Epithelial cell of proximal tubule (primary cell): ENCODE measurements around the gene MRAP. TPM values are rescaled to one million over a fixed set of nuclear protein-coding genes. Genes with fewer than 3 reads are reported as not detected.

ENCODE experiments used
- DNase-seq: peaks from one replicate; pipeline ENCODE4 v3.0.0-alpha.2; 2011; ENCODE audit warnings: low read depth
- H3K4me3 ChIP-seq: 2 replicates; pipeline ENCODE4 v1.5.1; 2011; ENCODE audit warnings: low read depth, mild to moderate bottlenecking, low read length
- total RNA-seq: library from RNA; depleted of rRNA; stranded (reverse); fragments of >200 nt; gene quantifications from 2 replicates; pipeline ENCODE4 v1.2.3, GENCODE V29; 2015
- TF ChIP-seq, protein P1 (sequence below): conservative IDR thresholded peaks from 2 replicates; pipeline ENCODE4 v1.5.1; 2012; ENCODE audit warnings: low read depth, mild to moderate bottlenecking, low read length

The MRAP gene
- total RNA-seq, 1 donor from 2014 or later: not detected

DNA sequence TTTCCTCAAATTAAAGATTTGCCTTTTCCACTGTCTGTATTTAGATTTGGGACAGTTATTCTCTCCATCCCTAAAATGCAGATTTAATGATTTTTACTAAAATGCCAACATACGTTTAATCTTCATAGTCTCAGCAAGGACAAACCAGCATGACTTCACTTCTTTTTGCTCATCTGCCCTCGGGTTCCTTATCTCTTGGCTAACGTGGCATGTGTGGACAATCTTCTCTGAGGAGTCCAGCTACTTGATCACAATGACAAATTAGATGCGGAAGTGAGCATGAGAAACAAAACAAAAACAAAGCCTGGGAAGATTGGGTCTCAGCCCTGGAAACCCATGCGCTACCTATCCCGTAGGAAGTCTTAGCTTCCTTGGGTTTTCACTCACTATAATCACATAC, 1.0 kb downstream of the MRAP start:
- H3K4me3 ChIP-seq: no peak overlapping the region
- DNase-seq: no peak
- TF ChIP-seq, protein P1, sequence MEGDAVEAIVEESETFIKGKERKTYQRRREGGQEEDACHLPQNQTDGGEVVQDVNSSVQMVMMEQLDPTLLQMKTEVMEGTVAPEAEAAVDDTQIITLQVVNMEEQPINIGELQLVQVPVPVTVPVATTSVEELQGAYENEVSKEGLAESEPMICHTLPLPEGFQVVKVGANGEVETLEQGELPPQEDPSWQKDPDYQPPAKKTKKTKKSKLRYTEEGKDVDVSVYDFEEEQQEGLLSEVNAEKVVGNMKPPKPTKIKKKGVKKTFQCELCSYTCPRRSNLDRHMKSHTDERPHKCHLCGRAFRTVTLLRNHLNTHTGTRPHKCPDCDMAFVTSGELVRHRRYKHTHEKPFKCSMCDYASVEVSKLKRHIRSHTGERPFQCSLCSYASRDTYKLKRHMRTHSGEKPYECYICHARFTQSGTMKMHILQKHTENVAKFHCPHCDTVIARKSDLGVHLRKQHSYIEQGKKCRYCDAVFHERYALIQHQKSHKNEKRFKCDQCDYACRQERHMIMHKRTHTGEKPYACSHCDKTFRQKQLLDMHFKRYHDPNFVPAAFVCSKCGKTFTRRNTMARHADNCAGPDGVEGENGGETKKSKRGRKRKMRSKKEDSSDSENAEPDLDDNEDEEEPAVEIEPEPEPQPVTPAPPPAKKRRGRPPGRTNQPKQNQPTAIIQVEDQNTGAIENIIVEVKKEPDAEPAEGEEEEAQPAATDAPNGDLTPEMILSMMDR: no peak

DNA sequence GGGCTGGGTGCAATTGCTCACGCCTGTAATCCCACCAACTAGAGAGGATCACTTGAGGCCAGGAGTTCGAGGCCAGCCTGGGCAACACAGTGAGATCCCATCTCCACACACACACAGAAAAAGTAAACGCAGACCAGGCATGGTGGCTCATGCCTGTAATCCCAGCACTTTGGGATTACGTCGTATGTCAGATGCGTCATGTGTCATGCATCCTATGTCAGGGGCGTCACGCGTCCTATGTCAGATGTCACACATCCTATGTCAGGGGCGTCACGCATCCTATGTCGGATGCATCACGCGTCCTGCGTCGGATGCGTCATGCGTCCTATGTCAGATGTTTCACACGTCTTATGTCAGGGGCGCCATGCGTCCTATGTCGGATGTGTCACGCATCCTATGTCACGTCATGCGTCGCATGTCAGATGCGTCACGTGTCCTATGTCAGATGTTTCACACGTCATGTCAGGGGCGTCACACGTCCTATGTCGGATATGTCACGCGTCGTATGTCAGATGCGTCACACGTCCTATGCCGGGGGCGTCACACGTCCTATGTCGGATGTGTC, 1.5 kb downstream of the MRAP start:
- DNase-seq: no peak
- TF ChIP-seq, protein P1: no peak

DNA sequence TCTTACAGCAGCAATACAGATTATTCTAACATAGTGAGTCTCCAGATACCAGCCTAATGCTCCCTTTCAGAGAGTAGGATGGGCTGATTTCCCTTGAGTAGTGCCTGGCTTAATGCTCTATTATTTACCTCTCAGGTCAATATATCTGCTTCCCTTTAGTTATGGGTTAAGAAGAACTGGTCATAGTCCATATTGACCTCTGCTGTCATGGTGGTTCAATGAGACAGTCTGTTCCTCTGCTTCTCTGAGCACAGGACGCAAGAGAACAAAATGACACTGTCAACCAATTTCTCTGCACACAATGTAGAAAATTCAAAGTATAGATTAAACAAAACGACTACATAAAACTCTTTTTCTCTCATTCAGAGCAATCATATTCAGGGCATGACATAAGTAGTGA, 2.9 kb downstream of the MRAP start:
- no peak for DNase-seq
- TF ChIP-seq, protein P1: no peak

More for the DNA sequence above, 1.5 kb downstream of the MRAP start:
- no peak overlapping the region for H3K4me3 ChIP-seq

DNA sequence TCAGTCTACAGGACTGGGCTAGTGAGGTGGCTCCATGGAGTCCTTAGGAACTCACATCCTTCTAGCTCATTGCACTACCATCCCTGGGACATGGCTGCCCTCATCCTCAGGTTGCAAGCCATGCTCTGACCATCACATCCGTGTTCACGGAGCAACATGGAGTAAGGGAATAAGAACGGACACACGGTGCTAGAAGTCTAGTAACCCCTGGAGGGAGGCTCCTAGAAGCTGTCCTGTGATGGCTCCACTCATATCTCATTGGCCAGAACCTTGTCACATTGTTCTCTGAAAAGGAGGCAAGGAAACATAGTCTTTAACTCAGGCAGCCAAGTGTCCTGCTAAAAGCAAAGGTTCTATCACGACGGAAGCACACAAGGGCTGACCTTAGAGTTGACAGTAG, 3.9 kb downstream of the MRAP start:
- H3K4me3 ChIP-seq: no peak overlapping the region
- DNase-seq: no peak
- TF ChIP-seq, protein P1: no peak

More for the DNA sequence above, 2.9 kb downstream of the MRAP start:
- H3K4me3 ChIP-seq: no peak overlapping the region

DNA sequence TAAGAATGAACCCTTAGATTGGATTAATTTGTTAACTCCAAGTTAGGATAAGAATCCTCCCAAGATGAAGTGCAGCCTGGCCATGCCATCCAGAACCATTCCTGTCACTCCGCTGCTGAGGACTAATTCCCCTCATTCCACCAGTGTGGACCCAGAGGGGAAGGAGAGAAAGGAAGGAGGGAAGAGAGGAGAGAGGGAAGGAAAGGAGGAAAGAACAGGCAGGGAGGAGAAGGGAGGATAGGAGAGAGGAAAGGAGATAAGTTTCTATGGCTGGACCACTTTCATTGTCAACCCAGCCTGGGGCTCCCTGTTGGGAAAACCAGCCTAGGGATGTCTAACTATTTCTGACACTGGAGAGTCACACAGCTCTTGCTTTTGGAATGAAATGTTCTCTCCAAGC, 4.7 kb downstream of the MRAP start:
- no peak for DNase-seq
- no peak overlapping the region for H3K4me3 ChIP-seq
- TF ChIP-seq, protein P1: no peak

DNA sequence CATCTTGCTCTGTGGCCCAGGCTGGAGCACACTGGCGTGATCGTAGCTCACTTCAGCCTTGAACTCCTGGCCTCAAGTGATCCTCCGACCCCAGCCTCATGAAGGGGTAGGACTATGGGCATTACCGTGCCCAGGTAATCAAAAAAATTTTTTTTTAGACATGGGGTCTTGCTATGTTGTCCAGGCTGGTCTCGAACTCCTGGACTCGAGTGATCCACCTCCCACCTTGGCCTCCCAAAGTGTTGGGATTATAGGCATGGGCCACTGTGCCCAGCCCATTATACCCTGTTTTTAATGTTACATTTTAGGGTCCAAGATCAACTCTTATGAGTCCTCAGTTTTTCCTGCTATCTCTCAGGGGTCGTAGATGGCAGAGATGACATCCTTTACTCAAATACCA, 6.3 kb downstream of the MRAP start:
- DNase-seq: no peak
- H3K4me3 ChIP-seq: no peak overlapping the region
- TF ChIP-seq, protein P1: no peak

DNA sequence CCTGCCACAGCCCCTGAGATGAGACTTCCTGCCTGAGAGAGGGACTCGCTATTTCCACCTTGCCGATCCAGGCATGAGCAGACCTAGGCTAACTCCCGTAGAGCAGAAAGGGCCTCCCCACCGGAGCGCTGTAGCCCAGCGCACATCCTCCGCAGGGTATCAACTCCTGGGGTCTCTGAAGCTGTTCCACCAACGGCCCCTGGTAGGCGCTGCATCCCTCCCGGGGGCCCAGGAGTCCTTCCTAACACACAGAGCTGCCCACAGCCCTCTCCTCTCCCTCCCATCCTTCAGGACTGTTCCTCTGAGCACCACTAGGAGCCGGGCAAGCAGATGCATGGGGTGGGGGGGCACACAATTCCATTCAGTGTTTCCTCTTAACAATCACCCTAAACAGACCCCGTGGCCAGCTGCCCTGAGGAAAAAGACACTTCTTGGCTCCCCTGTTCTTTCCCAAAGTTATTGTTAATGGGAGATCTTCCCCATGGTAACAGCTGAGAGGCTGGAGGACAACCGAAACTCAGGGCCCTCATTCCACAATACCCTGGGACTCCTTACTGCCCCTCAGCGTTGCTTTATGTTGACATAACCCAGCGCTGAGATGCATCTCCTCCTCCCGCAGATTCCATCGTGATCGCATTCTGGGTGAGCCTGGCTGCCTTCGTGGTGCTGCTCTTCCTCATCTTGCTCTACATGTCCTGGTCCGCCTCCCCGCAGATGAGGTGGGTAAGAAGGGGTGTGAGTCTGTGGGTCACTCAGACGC, 7.5 kb downstream of the MRAP start:
- DNase-seq: no peak
- H3K4me3 ChIP-seq: no peak overlapping the region
- TF ChIP-seq, protein P1: no peak
